GM12878 (cell line): ENCODE data around the gene TNNC2. TPM values are rescaled to one million over a fixed set of nuclear protein-coding genes. Genes with fewer than 3 reads are reported as not detected.

Source experiments
- ATAC-seq: fragments of 200-7000 bp; cut with Tn5 transposase; 3 replicates; pipeline ENCODE4 v1.9.1; 2020; ENCODE audit warnings: mild to moderate bottlenecking, moderate library complexity
- BruUV-seq: library from RNA; stranded (reverse); fragments of 400-500 nt; replicated peaks from 2 replicates; lab custom pipeline; 2021; lab: Mats Ljungman, UMichigan
- CTCF ChIA-PET: fragments of 300-600 bp; sonication (Branson Sonifier 250); formaldehyde crosslinking; extraction: SDS; loops from one replicate; lab custom pipeline; 2021; ENCODE audit warnings: inconsistent platforms; lab: Yijun Ruan, JAX
- POLR2A ChIA-PET: fragments of 350-600 bp; formaldehyde crosslinking; extraction: SDS; loops from one replicate; lab custom pipeline; 2021; ENCODE audit warnings: inconsistent platforms; lab: Charles Lee
- RAD21 ChIA-PET: fragments of 300-600 bp; sonication (Branson Sonifier 250); formaldehyde crosslinking; loops from one replicate; lab custom pipeline; 2023; ENCODE audit warnings: antibody characterized with exemption; ENCODE audit not compliant: unreplicated experiment; lab: Charles Lee
- SMC1A ChIA-PET: fragments of 300-600 bp; sonication (Branson Sonifier 250); formaldehyde crosslinking; loops from one replicate; lab custom pipeline; 2023; ENCODE audit not compliant: unreplicated experiment, uncharacterized antibody; lab: Charles Lee
- DNase-seq: peaks from one replicate; pipeline ENCODE4 v3.0.0-alpha.2; 2011; ENCODE audit warnings: low read depth, low spot score
- FAIRE-seq: peaks from 3 replicates; lab custom pipeline; 2011; peaks lifted over from hg19 to GRCh38; lab: Jason Lieb, UNC
- H2AFZ ChIP-seq: 2 replicates; pipeline ENCODE4 v1.6.0; 2011; ENCODE audit warnings: low read depth, low read length, control low read depth; ENCODE audit not compliant: control insufficient read depth
- H3K27ac ChIP-seq: 2 replicates; pipeline ENCODE4 v1.5.1; 2011; ENCODE audit warnings: control low read depth; ENCODE audit not compliant: control insufficient read depth, insufficient read depth
- H3K27me3 ChIP-seq, 2 experiments: replicated peaks in 1 of 2; 2 replicates each; pipeline versions ENCODE4 v1.6.0 to v1.6.1; 2011; ENCODE audit warnings: low read length in 1 of 2; ENCODE audit not compliant: control insufficient read depth in 2 of 2, insufficient read depth in 2 of 2
- H3K36me3 ChIP-seq, 2 experiments: 2 replicates each; pipeline ENCODE4 v1.5.1; 2011; ENCODE audit warnings: low read length in 1 of 2; ENCODE audit not compliant: control insufficient read depth in 2 of 2, insufficient read depth in 2 of 2
- H3K4me1 ChIP-seq: 2 replicates; pipeline ENCODE4 v1.6.1; 2011; ENCODE audit warnings: mild to moderate bottlenecking, low read length, moderate library complexity, mixed read lengths; ENCODE audit not compliant: control insufficient read depth, insufficient read depth
- H3K4me2 ChIP-seq: 2 replicates; pipeline ENCODE4 v1.6.0; 2011; ENCODE audit warnings: control low read depth; ENCODE audit not compliant: control insufficient read depth, insufficient read depth
- H3K4me3 ChIP-seq: fragments of 200-600 bp; sonication (generic); 2 replicates; pipeline ENCODE4 v1.5.1; 2016
- H3K79me2 ChIP-seq: 2 replicates; pipeline ENCODE4 v1.6.0; 2011; ENCODE audit warnings: low read length; ENCODE audit not compliant: control insufficient read depth, insufficient read depth
- H3K9ac ChIP-seq: 2 replicates; pipeline ENCODE4 v1.8.0; 2011; ENCODE audit warnings: low read length, control low read depth, mixed read lengths; ENCODE audit not compliant: control insufficient read depth, insufficient read depth
- H3K9me3 ChIP-seq: replicated peaks from 3 replicates; pipeline ENCODE4 v1.5.1; 2011; ENCODE audit warnings: mild to moderate bottlenecking, low read length; ENCODE audit not compliant: control insufficient read depth, insufficient read depth
- H4K20me1 ChIP-seq: 2 replicates; pipeline ENCODE4 v1.6.0; 2011; ENCODE audit not compliant: control insufficient read depth, insufficient read depth
- ASH2L ChIP-seq: fragments of 300-600, 200-600 bp; sonication (generic); IDR thresholded peaks from 2 replicates; pipeline ENCODE4 v1.6.1; 2017; ENCODE audit warnings: low read depth, mild to moderate bottlenecking, borderline replicate concordance
- CREB1 ChIP-seq: IDR thresholded peaks from 2 replicates; pipeline ENCODE4 v1.6.1; 2012; ENCODE audit warnings: low read depth, mild to moderate bottlenecking, inconsistent platforms
- CTCF ChIP-seq, 3 experiments: IDR thresholded peaks in 2 of 3; conservative IDR thresholded peaks in 1 of 3; 2 replicates each; pipeline ENCODE4 v1.5.1; 2011; ENCODE audit warnings: low read depth in 3 of 3, low read length in 3 of 3, mild to moderate bottlenecking in 3 of 3, control low read depth in 2 of 3, moderate library complexity in 2 of 3, inconsistent platforms in 1 of 3, mixed read lengths in 1 of 3; ENCODE audit not compliant: control insufficient read depth in 2 of 3, insufficient read depth in 1 of 3; ENCODE audit errors: extremely low read depth in 1 of 3
- ETV6 ChIP-seq, 2 experiments: fragments of 450-650 bp in 1 of 2; IDR thresholded peaks in 1 of 2; conservative IDR thresholded peaks in 1 of 2; 2 replicates each; pipeline ENCODE4 v1.6.1; 2014; ENCODE audit warnings: antibody characterized with exemption in 1 of 2, borderline replicate concordance in 1 of 2, low read depth in 1 of 2, mild to moderate bottlenecking in 1 of 2, moderate library complexity in 1 of 2
- HDGF ChIP-seq: fragments of 450-650 bp; IDR thresholded peaks from 2 replicates; pipeline ENCODE4 v1.6.1; 2016; ENCODE audit warnings: antibody characterized with exemption
- NRF1 ChIP-seq: conservative IDR thresholded peaks from 2 replicates; pipeline ENCODE4 v1.6.1; 2011; ENCODE audit warnings: mild to moderate bottlenecking, low read depth, low read length, improper control_type of control experiment
- POLR2AphosphoS2 ChIP-seq: IDR thresholded peaks from 2 replicates; pipeline ENCODE4 v1.6.1; 2011; ENCODE audit warnings: low read depth, mild to moderate bottlenecking, low read length, improper control_type of control experiment, moderate library complexity
- SMAD1 ChIP-seq: fragments of 450-650 bp; IDR thresholded peaks from 2 replicates; pipeline ENCODE4 v1.6.1; 2018; ENCODE audit warnings: mild to moderate bottlenecking, low read depth; ENCODE audit not compliant: partially characterized antibody
- SP1 ChIP-seq: IDR thresholded peaks from one replicate; pipeline ENCODE4 v1.6.1; 2011; ENCODE audit warnings: low read depth, low read length
- TBL1XR1 ChIP-seq: IDR thresholded peaks from 2 replicates; pipeline ENCODE4 v1.6.1; 2012; ENCODE audit warnings: low read depth, low read length, improper control_type of control experiment
- TCF3 ChIP-seq: IDR thresholded peaks from 2 replicates; pipeline ENCODE4 v1.6.1; 2012; ENCODE audit warnings: low read depth, mild to moderate bottlenecking, low read length, borderline replicate concordance; ENCODE audit not compliant: insufficient read depth
- ZBTB40 ChIP-seq: fragments of 450-650 bp; IDR thresholded peaks from 2 replicates; pipeline ENCODE4 v1.6.1; 2016; ENCODE audit warnings: mild to moderate bottlenecking, moderate library complexity, borderline replicate concordance
- ZZZ3 ChIP-seq: IDR thresholded peaks from 2 replicates; pipeline ENCODE4 v1.6.1; 2011; ENCODE audit warnings: low read depth; ENCODE audit not compliant: control insufficient read depth, insufficient read length
- whole genome bisulfite sequencing: methylation state at CpG from one replicate; pipeline ENCODE4 v1.1.6; 2016; ENCODE audit warnings: low lambda C conversion rate; ENCODE audit not compliant: insufficient replicate concordance, insufficient coverage; ENCODE audit errors: missing lambda C conversion rate; 5-methylcytosine and 5-hydroxymethylcytosine counted together
- in situ Hi-C: fragments of 300-500 bp; cut with MboI; formaldehyde crosslinking; loops from 9 replicates; pipeline ENCODE4 v1.14.3; 2018; ENCODE audit warnings: mixed read lengths
- intact Hi-C: fragments of 100-400 bp; cut with micrococcal nuclease; formaldehyde crosslinking; loops from one replicate; pipeline ENCODE4 v1.14.2; 2022; ENCODE audit not compliant: unreplicated experiment
- polyA plus RNA-seq, 11 experiments: library from polyadenylated mRNA; depleted of rRNA in 4 of 11; unstranded in 6 of 11; stranded (reverse) in 5 of 11; fragments of >200 nt; fragmentation: Nextera tagmentation in 4 of 11; fragmentation: Illumina TruSeq in 1 of 11; extraction: Ambion mirVana in 4 of 11; extraction: Trizol in 1 of 11; gene quantifications; 1 replicate in 1 of 11; 2 replicates in 10 of 11; pipeline versions ENCODE4 v1.2.1 to v1.2.3, GENCODE V29; 2011 to 2016; ENCODE audit warnings: inconsistent platforms in 2 of 11, missing spikeins in 2 of 11, low read depth in 1 of 11
- total RNA-seq, 4 experiments: library from RNA; depleted of rRNA in 3 of 4; stranded (reverse); fragments of >200 nt in 3 of 4; fragmentation: Illumina TruSeq in 1 of 4; extraction: Trizol in 1 of 4; gene quantifications; 2 replicates each; pipeline versions ENCODE4 v1.2.1 to v1.2.3, GENCODE V29; 2013 to 2021

Gene TNNC2
- total and polyA plus RNA-seq, 10 of the 15 experiments (the other 5 are each of a cell fraction or from before 2014, with no cell fraction given), result 0.37 TPM; not detected in 9

GRCh38 chr20:45812157-45813005, 14.7 kb downstream of the TNNC2 start, which contains the start of gene UBE2C:
Gene UBE2C (plus strand): TSS chr20:45812644. CDS start chr20:45812696, 52 bp downstream.
- CTCF ChIA-PET, result interaction anchor here (1.2 to 2.5 kb wide), 7 partner anchors 12 to 164 kb away, joined by 3 to 18 read pairs (median 5); no protein-coding TSS in a partner anchor
- BruUV-seq, result no TSS peak
- Histone ChIP-seq H3K4me1 (no peaks in the 10 kb centered on the region), H4K20me1 (no peaks in the 10 kb centered on the region), H3K27ac (peak within 1 kb of the TSS; percentile 93), H3K4me3 (peak within 1 kb of the TSS; percentile 85), H3K9me3 (no peaks in the 10 kb centered on the region; the same call in 2 of the 3 replicates), H3K36me3 (peaks cover 15 to 28% of the 10 kb centered on the region in 2 experiments), H3K9ac (peak within 1 kb of the TSS; percentile 96), H3K79me2 (peaks cover 20% of the 10 kb centered on the region), H3K4me2 (peak within 1 kb of the TSS; percentile 79), H2AFZ (peak within 1 kb of the TSS; percentile 74), H3K27me3 (no peaks in the 10 kb centered on the region)
- intact Hi-C loops (loop anchor here (5.0 kb wide), 2 partner anchors 45 to 150 kb away; partner anchors contain the start of genes ACOT8 and ZSWIM3), in situ Hi-C loops (loop anchor here (25.0 kb wide), 1 partner anchor 550 kb away; no protein-coding TSS in a partner anchor)
- peak; percentile 98 for DNase-seq
- RAD21 ChIA-PET, result interaction anchor here (1.2 to 2.5 kb wide), 9 partner anchors 12 to 157 kb away, joined by 3 to 9 read pairs (median 4); partner anchors contain the start of gene ZSWIM1
- FAIRE-seq, result peak; percentile 86
- WGBS, result 2% methylated on average over 65 of the region's 65 CpGs
- ATAC-seq, result peak; percentile 100
- SMC1A ChIA-PET, result interaction anchor here (0.7 to 1.9 kb wide), 5 partner anchors 13 to 162 kb away, joined by 3 to 6 read pairs (median 3); no protein-coding TSS in a partner anchor
- POLR2A ChIA-PET, result interaction anchor here (1.0 to 1.6 kb wide), 5 partner anchors 29 to 158 kb away, joined by 4 to 8 read pairs (median 5); partner anchors contain the start of genes ACOT8 and ZSWIM3
- TF ChIP-seq TCF3 (0 out of 2 replicates have a peak, but pooled peaks have one; percentile 46), CREB1 (peak; percentile 77), SMAD1 (no peak), SP1 (peak; percentile 100), ZZZ3 (no peak), CTCF (IDR thresholded peaks at IDR 0.05 in 2 of 3, conservative IDR thresholded peaks at IDR 0.05 in 1 of 3; ENCODE audit: control insufficient read depth in 2 of 3, extremely low read depth in 1 of 3, insufficient read depth in 1 of 3, low read depth in 3 of 3, low read length in 3 of 3) (no peak), NRF1 (no peak), TBL1XR1 (no peak), ASH2L (no peak), HDGF (no peak), POLR2AphosphoS2 (no peak), ETV6 (conservative IDR thresholded peaks at IDR 0.05 in 1 of 2, IDR thresholded peaks at IDR 0.05 in 1 of 2; ENCODE audit: borderline replicate concordance in 1 of 2, low read depth in 1 of 2) (no peak), ZBTB40 (0 out of 2 replicates have a peak, but pooled peaks have one; percentile 21)
